GM04504 (cell line): Measurements from ENCODE around the gene OGG1.
"Not testable (repeated sequence)": the region's sequence is repeated elsewhere in the genome, so short reads cannot be mapped to it uniquely, and the experiment has no call there.

Source experiments
- DNase-seq: peaks from one replicate; pipeline ENCODE4 v3.0.0-alpha.2; 2012; ENCODE audit warnings: low read depth

OGG1 gene

GRCh38 chr3:9765865-9766264 is 16.1 kb downstream of the OGG1 start:
- no peak for DNase-seq

GRCh38 chr3:9767418-9767817 is 17.7 kb downstream of the OGG1 start:
- no peak for DNase-seq

GRCh38 chr3:9768141-9768775 is 18.5 kb downstream of the OGG1 start:
- no peak for DNase-seq

GRCh38 chr3:9769012-9769411 is 19.3 kb downstream of the OGG1 start:
- no peak for DNase-seq

GRCh38 chr3:9769426-9770275 is 19.9 kb downstream of the OGG1 start, which contains the start of gene CAMK1:
Gene CAMK1 (minus strand): TSS chr3:9769947. CDS start chr3:9767749, 2,198 bp downstream.
- peak; percentile 32 for DNase-seq

- no peak for DNase-seq
Observed at GRCh38 chr3:9770276-9770812, 20.6 kb downstream of the OGG1 start.

GRCh38 chr3:9771007-9771406 is 21.3 kb downstream of the OGG1 start:
- DNase-seq: not testable (repeated sequence)

- no peak for DNase-seq
Observed at GRCh38 chr3:9776896-9777693, 27.3 kb downstream of the OGG1 start.

- DNase-seq: no peak
Observed at GRCh38 chr3:9777694-9778021, 27.9 kb downstream of the OGG1 start.

GRCh38 chr3:9778143-9779074 is 28.7 kb downstream of the OGG1 start:
- DNase-seq: peak; percentile 51

GRCh38 chr3:9779075-9779593 is 29.4 kb downstream of the OGG1 start:
- no peak for DNase-seq

GRCh38 chr3:9779721-9780457 is 30.1 kb downstream of the OGG1 start:
- no peak for DNase-seq

- no peak for DNase-seq
Observed at GRCh38 chr3:9780458-9780812, 30.7 kb downstream of the OGG1 start.

- DNase-seq: no peak
Observed at GRCh38 chr3:9780910-9781309, 31.2 kb downstream of the OGG1 start.

GRCh38 chr3:9781551-9781950 is 31.8 kb downstream of the OGG1 start:
- no peak for DNase-seq

- no peak for DNase-seq
Observed at GRCh38 chr3:9781978-9782603, 32.3 kb downstream of the OGG1 start.

- DNase-seq: no peak
Observed at GRCh38 chr3:9782770-9783169, 33.0 kb downstream of the OGG1 start.

GRCh38 chr3:9783954-9784353 is 34.2 kb downstream of the OGG1 start:
- no peak for DNase-seq

GRCh38 chr3:9784965-9785364 is 35.2 kb downstream of the OGG1 start:
- no peak for DNase-seq

GRCh38 chr3:9785602-9786001 is 35.9 kb downstream of the OGG1 start:
- no peak for DNase-seq
